Psoas muscle (tissue), 8 donors: Measurements from ENCODE around the gene ITGA3. TPM values are rescaled to one million over a fixed set of nuclear protein-coding genes. Genes with fewer than 3 reads are reported as not detected.

ENCODE experiments used
- ATAC-seq, 4 donors: fragments of 200-7000 bp; cut with Tn5 transposase; one replicate each; pipeline ENCODE4 v1.9.1; 2020; ENCODE audit warnings: moderate library complexity in 3 of 4, mild to moderate bottlenecking in 2 of 4
- DNase-seq, 2 donors: peaks; one replicate each; pipeline ENCODE4 v3.0.0-alpha.2; 2020
- H3K27ac ChIP-seq: fragments of 200-600 bp; one replicate; pipeline ENCODE4 v1.8.0; 2022
- H3K27me3 ChIP-seq, 3 donors: fragments of 200-600 bp in 1 of 3; one replicate each; pipeline versions ENCODE4 v1.6.1 to v1.8.0; 2013 to 2022; ENCODE audit warnings: low read length in 2 of 3, mild to moderate bottlenecking in 2 of 3, moderate library complexity in 1 of 3; ENCODE audit not compliant: insufficient read depth in 3 of 3
- H3K36me3 ChIP-seq, 2 donors: fragments of 200-600 bp in 1 of 2; one replicate each; pipeline versions ENCODE4 v1.6.1 to v1.8.0; 2013 to 2022; ENCODE audit warnings: low read depth in 1 of 2, mild to moderate bottlenecking in 1 of 2, moderate library complexity in 1 of 2; ENCODE audit not compliant: insufficient read depth in 1 of 2
- H3K4me1 ChIP-seq: fragments of 200-600 bp; one replicate; pipeline ENCODE4 v1.8.0; 2022
- H3K4me3 ChIP-seq: fragments of 200-600 bp; one replicate; pipeline ENCODE4 v1.8.0; 2022; ENCODE audit warnings: mild to moderate bottlenecking
- H3K9me3 ChIP-seq: fragments of 200-600 bp; one replicate; pipeline ENCODE4 v1.8.0; 2022
- WGBS, 3 donors: extraction: QIAGEN DNeasy Blood & Tissue Kit; methylation state at CpG; one replicate each; pipeline versions ENCODE4 v1.1.6 to v1.1.7; 2013; 5-methylcytosine and 5-hydroxymethylcytosine counted together
- intact Hi-C, 2 donors: fragments of 100-400 bp; cut with DNase I; formaldehyde crosslinking; loops; one replicate each; pipeline versions ENCODE4 v1.11.0 to v1.14.2; 2022
- polyA plus RNA-seq, 3 donors: library from polyadenylated mRNA; stranded (reverse); fragments of 200-250 nt; gene quantifications; one replicate each; pipeline ENCODE4 v1.2.3, GENCODE V29; 2013
- total RNA-seq, 4 donors: library from RNA; stranded (reverse); fragmentation: NEBNext Ultra II Directional in 2 of 4; extraction: Animal tissue kit (Norgen Biotek cat#: 25700) in 2 of 4; gene quantifications; one replicate each; pipeline versions ENCODE4 v1.2.1 to v1.2.4, GENCODE V29; 2021 to 2023
- TF ChIP-seq, protein P1 (sequence below): fragments of 200-600 bp; IDR thresholded peaks from one replicate; pipeline ENCODE4 v1.8.0; 2022; ENCODE audit warnings: antibody characterized with exemption
- donor health status: healthy with polysubstance abuse.
- donor health status: DM: no; HTN: no; CAD: no; lungs with moderate emphysema.
- donor health status: Bipolar disorder and iron deficiency.
- donor health status: healthy.
- donor health status: DM: yes; HTN: yes; CAD: no.
- donor health status: DM: no; HTN: no; CAD: no.
- donor health status: DM: no; HTN: no; CAD: no.
- donor health status: DM: yes; HTN: yes; CAD: no.

The ITGA3 gene
- total and polyA plus RNA-seq, 7 donors = 4.9 to 21.9 (median 10.9) TPM

DNA sequence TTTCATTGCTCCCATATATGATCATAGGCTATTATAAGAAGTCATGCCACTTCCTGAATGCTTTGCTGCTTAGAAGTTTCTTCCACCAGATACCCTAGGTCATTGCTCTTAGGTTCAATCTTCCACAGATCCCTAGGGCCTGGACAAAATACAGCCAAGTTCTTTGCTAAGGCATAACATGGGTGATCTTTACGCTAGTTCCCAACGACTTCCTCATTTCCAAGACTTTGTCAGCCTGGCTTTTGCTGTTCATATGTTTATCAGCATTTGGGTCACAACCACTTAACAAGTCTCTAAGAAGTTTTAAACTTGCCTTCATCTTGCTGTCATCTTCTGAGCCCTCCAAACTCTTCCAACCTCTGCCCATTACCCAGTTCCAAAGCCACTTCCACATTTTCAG is 40.8 kb upstream of the ITGA3 start:
- TF ChIP-seq, protein P1, sequence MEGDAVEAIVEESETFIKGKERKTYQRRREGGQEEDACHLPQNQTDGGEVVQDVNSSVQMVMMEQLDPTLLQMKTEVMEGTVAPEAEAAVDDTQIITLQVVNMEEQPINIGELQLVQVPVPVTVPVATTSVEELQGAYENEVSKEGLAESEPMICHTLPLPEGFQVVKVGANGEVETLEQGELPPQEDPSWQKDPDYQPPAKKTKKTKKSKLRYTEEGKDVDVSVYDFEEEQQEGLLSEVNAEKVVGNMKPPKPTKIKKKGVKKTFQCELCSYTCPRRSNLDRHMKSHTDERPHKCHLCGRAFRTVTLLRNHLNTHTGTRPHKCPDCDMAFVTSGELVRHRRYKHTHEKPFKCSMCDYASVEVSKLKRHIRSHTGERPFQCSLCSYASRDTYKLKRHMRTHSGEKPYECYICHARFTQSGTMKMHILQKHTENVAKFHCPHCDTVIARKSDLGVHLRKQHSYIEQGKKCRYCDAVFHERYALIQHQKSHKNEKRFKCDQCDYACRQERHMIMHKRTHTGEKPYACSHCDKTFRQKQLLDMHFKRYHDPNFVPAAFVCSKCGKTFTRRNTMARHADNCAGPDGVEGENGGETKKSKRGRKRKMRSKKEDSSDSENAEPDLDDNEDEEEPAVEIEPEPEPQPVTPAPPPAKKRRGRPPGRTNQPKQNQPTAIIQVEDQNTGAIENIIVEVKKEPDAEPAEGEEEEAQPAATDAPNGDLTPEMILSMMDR = no peak
- Histone ChIP-seq H3K4me1 (no peaks in the 10 kb centered on the region), H3K4me3 (no peak overlapping the region), H3K27ac (no peak overlapping the region), H3K36me3 (no peaks in the 10 kb centered on the region), H3K9me3 (no peaks in the 10 kb centered on the region), H3K27me3 (peaks cover 0 to 20% (median 2%) of the 10 kb centered on the region in 3 donors)
- DNase-seq (no peak), ATAC-seq (no peak)
- 86 to 91% (median 88%) methylated on average over 2 of the region's 2 CpGs for WGBS, 3 donors
- intact Hi-C loops = no loop called here

DNA sequence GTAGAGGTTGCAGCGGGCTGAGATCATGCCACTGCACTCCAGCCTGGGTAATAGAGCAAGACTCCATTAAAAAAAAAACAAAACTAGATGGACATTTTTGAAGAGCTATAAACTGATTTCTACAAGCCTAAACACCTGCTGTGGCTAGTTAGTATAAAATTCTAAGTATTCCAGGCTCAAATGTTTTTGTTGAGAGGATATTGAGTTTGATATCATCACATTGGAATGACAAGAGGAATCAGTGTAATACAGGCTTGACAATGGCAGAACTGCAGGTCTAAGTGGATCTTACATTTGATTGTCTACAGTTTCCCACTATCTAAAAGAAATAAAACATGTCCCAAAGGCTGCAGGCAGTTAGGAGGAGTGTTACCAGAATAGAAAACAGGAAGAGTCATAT is 37.0 kb upstream of the ITGA3 start:
- Histone ChIP-seq H3K36me3 (no peaks in the 10 kb centered on the region), H3K4me3 (no peak overlapping the region), H3K9me3 (no peaks in the 10 kb centered on the region), H3K27me3 (no peaks in the 10 kb centered on the region), H3K4me1 (no peaks in the 10 kb centered on the region), H3K27ac (no peak overlapping the region)
- DNase-seq (no peak), ATAC-seq (no peak)
- intact Hi-C loops = no loop called here
- TF ChIP-seq, protein P1 = no peak
- 84 to 97% (median 95%) methylated on average over 1 of the region's 1 CpG for WGBS, 3 donors

DNA sequence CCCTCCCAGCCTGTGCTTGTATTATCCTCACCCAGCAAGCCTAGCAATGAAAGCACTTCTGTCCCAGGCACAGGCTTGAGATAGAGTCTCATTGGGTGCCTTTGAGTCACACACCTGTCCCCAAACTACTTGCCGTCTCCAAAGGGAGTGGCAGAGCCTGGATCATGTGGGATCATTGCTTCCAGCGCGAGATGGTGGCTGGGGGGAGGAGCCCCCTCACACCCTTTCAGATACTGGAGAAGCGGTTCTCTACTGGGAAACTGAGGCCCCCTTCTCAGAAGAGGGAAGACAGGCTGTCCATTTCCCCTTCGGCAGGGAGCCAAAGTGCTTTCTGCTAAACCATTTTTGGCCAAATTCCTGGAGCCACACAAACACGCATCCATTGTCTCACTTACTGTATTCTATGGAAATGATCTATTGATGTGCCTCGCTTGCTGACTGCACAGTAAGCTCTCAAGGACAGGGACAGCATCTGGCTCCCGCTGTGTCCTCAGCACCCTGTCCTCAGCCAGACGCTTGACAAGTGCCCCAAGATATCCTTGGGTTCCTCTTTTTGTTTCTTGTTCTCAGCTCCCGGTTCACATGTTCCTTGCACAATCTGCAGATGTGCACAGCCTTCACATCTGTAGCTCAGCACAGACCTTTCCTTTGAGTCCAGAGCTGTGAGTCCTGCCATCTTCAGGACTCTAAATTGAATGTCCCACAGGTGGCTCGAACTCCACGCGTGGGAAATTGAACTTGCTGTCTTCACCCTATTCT is 34.9 kb upstream of the ITGA3 start:
- Histone ChIP-seq H3K36me3 (no peaks in the 10 kb centered on the region), H3K4me3 (no peak overlapping the region), H3K27me3 (no peaks in the 10 kb centered on the region), H3K4me1 (no peaks in the 10 kb centered on the region), H3K9me3 (no peaks in the 10 kb centered on the region), H3K27ac (no peak overlapping the region)
- no peak for DNase-seq
- intact Hi-C loops = no loop called here
- 50 to 71% (median 56%) methylated on average over 13 of the region's 13 CpGs for WGBS, 3 donors
- no peak for ATAC-seq
- TF ChIP-seq, protein P1 = no peak

DNA sequence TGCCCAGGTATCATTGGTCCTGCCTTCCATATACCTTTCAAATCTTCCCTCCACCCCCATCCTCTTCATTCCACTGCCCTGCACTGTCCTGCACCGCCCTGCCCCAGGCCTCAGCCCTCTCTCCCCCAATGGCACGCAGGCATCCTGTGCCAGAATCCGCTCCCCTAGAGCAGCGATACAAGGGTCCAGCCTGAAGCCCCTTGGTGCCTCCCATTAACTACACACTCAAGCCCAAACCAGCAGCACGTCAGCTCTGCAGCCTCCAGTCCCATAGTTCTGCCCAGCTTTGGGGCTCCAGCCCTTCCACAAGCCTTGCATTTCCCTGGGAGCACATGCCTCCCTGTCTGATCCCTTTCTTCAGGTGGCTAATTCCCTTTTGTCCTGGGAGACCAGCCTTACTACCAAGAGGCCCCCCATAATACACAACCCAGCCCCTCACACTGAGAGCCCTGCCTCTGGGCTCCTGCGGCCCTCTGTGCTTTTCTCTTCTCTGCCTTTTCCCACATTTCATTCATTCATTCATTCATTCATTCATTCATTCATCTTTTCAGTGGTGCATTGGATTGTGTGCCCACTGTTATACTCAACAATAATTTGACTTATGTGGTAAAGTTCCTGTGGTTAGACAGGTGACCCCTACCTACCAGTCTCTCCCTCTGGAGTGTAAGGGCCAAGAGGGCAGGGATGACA is 34.1 kb upstream of the ITGA3 start:
- no peak for DNase-seq
- 88 to 90% (median 89%) methylated on average over 6 of the region's 6 CpGs for WGBS, 3 donors
- Histone ChIP-seq H3K4me3 (no peak overlapping the region), H3K27ac (no peak overlapping the region), H3K9me3 (no peaks in the 10 kb centered on the region), H3K27me3 (no peaks in the 10 kb centered on the region), H3K4me1 (no peaks in the 10 kb centered on the region), H3K36me3 (no peaks in the 10 kb centered on the region)
- TF ChIP-seq, protein P1 = no peak
- no peak for ATAC-seq
- intact Hi-C loops = no loop called here
